Common myeloid progenitor, CD34-positive (primary cell): Measurements from ENCODE around the gene PTPRN2.
A peak's percentile ranks its signal among the peaks of the same experiment; 100 is the strongest.

Experiments used
- CTCF ChIA-PET: fragments of 350-600 bp; sonication (Branson Sonifier 250); formaldehyde crosslinking; loops from one replicate; lab custom pipeline; 2021; ENCODE audit warnings: antibody characterized with exemption; lab: Charles Lee
- POLR2A ChIA-PET: fragments of 350-600 bp; sonication (Branson Sonifier 250); formaldehyde crosslinking; loops from one replicate; lab custom pipeline; 2021; ENCODE audit warnings: antibody characterized with exemption; lab: Charles Lee
- DNase-seq, 3 donors: peaks; one replicate each; pipeline versions ENCODE4 v3.0.0 to v3.0.0-alpha.2; 2013
- H3K27ac ChIP-seq, 2 experiments: 1 replicate in 1 of 2; 2 replicates in 1 of 2; pipeline ENCODE4 v1.7.0; 2013; ENCODE audit warnings: inconsistent platforms in 2 of 2, low read length in 2 of 2, mild to moderate bottlenecking in 2 of 2, low read depth in 1 of 2, moderate library complexity in 1 of 2; ENCODE audit not compliant: severe bottlenecking in 2 of 2, insufficient read depth in 1 of 2, poor library complexity in 1 of 2
- H3K27me3 ChIP-seq, 5 experiments: replicated peaks in 2 of 5; 1 replicate in 3 of 5; 2 replicates in 2 of 5; pipeline versions ENCODE4 v1.6.1 to v1.7.0; 2013; ENCODE audit warnings: low read length in 4 of 5, mild to moderate bottlenecking in 2 of 5, moderate library complexity in 2 of 5, inconsistent platforms in 1 of 5; ENCODE audit not compliant: insufficient read depth in 5 of 5, control insufficient read depth in 4 of 5
- H3K36me3 ChIP-seq, 4 experiments: 1 replicate in 2 of 4; 2 replicates in 2 of 4; pipeline versions ENCODE4 v1.6.1 to v1.7.0; 2013; ENCODE audit warnings: low read length in 3 of 4, control low read depth in 1 of 4, mild to moderate bottlenecking in 1 of 4; ENCODE audit not compliant: control insufficient read depth in 4 of 4, insufficient read depth in 4 of 4
- H3K4me1 ChIP-seq, 4 experiments: 1 replicate in 3 of 4; 2 replicates in 1 of 4; pipeline versions ENCODE4 v1.6.1 to v1.7.1; 2013; ENCODE audit warnings: low read length in 3 of 4, mild to moderate bottlenecking in 3 of 4, control low read depth in 1 of 4, inconsistent platforms in 1 of 4, moderate library complexity in 1 of 4; ENCODE audit not compliant: control insufficient read depth in 4 of 4, insufficient read depth in 4 of 4; ENCODE audit errors: control extremely low read depth in 1 of 4
- H3K4me3 ChIP-seq, 7 experiments: 1 replicate in 4 of 7; 2 replicates in 3 of 7; pipeline versions ENCODE4 v1.5.1 to v1.7.0; 2013; ENCODE audit warnings: mild to moderate bottlenecking in 7 of 7, low read length in 6 of 7, moderate library complexity in 6 of 7, inconsistent platforms in 2 of 7, low read depth in 2 of 7, control low read depth in 1 of 7; ENCODE audit not compliant: insufficient read depth in 4 of 7, control insufficient read depth in 1 of 7; ENCODE audit errors: extremely low read depth in 1 of 7
- H3K9me3 ChIP-seq, 5 experiments: 1 replicate in 4 of 5; 2 replicates in 1 of 5; pipeline versions ENCODE4 v1.6.1 to v1.7.1; 2013; ENCODE audit warnings: low read length in 4 of 5, mild to moderate bottlenecking in 2 of 5, inconsistent platforms in 1 of 5, low read depth in 1 of 5, moderate library complexity in 1 of 5; ENCODE audit not compliant: control insufficient read depth in 4 of 5, insufficient read depth in 2 of 5; ENCODE audit errors: control extremely low read depth in 1 of 5
- WGBS: methylation state at CpG from one replicate; pipeline ENCODE4 v1.1.5; 2013; ENCODE audit not compliant: insufficient coverage; 5-methylcytosine and 5-hydroxymethylcytosine counted together

Gene PTPRN2

GRCh38 chr7:158475036-158475678 is 112.5 kb downstream of the PTPRN2 start:
- H3K9me3 ChIP-seq: no peaks in the 10 kb centered on the region
- WGBS: 95% methylated on average over 15 of the region's 22 CpGs
- no peak overlapping the region for H3K4me3 ChIP-seq
- H3K27ac ChIP-seq: no peak overlapping the region
- no peak for DNase-seq
- POLR2A ChIA-PET: no interaction called here
- CTCF ChIA-PET: no interaction called here
- no peaks in the 10 kb centered on the region for H3K36me3 ChIP-seq
- peaks cover 0 to 32% (median 7%) of the 10 kb centered on the region in 5 experiments for H3K27me3 ChIP-seq
- H3K4me1 ChIP-seq: peaks cover 0 to 7% (median 2%) of the 10 kb centered on the region in 4 experiments

DNA sequence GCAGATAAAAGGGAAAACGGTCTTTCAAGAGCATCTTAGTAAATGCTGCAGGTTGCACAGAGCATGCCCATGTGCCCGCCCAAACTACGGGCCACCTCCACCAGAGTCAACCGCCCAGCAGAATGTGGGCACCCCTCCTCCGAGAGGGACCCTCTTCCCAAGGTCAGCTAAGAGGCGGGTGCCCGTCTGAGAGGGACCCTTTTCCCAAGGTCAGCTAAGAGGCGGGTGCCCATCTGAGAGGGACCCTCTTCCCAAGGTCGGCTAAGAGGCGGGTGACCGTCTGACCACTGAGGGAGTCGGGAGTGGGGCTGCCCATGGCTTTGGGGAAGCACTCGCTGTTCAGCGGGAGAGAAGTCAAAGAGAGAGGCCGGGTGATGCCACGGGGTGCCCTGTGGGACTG is 113.1 kb downstream of the PTPRN2 start:
- H3K36me3 ChIP-seq: no peaks in the 10 kb centered on the region
- no peak overlapping the region for H3K4me3 ChIP-seq
- H3K27ac ChIP-seq: no peak overlapping the region
- no peaks in the 10 kb centered on the region for H3K9me3 ChIP-seq
- peaks cover 0 to 29% (median 7%) of the 10 kb centered on the region in 5 experiments for H3K27me3 ChIP-seq
- WGBS: 80% methylated on average over 16 of the region's 16 CpGs
- ChIA-PET POLR2A (no interaction called here), CTCF (no interaction called here)
- peaks cover 0 to 7% (median 2%) of the 10 kb centered on the region in 4 experiments for H3K4me1 ChIP-seq
- no peak for DNase-seq

DNA sequence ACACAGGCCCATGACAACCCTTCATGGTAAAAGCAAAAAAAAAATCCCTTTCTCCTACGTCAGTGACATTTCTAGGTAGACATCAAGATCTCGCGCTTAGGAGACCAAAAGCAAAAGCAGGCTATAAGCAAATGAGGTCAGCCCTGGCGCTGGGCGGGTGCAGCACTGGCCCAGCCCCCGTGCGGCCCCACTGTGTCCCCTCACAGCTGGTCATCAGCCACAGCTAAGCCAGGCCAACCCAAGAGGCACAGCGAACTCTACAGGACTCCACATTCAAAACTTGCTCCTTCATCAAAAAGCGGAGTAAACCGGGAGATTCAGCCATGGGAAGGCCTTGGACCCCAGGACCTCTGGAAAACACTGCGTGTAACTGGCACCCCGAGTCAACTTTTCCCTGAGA is 113.7 kb downstream of the PTPRN2 start:
- DNase-seq: no peak
- Histone ChIP-seq H3K27me3 (peaks cover 0 to 32% (median 7%) of the 10 kb centered on the region in 5 experiments), H3K9me3 (no peaks in the 10 kb centered on the region), H3K27ac (no peak overlapping the region), H3K4me1 (peaks cover 0 to 7% (median 2%) of the 10 kb centered on the region in 4 experiments), H3K36me3 (no peaks in the 10 kb centered on the region), H3K4me3 (no peak overlapping the region)
- ChIA-PET CTCF (no interaction called here), POLR2A (no interaction called here)
- 97% methylated on average over 12 of the region's 12 CpGs for WGBS

DNA sequence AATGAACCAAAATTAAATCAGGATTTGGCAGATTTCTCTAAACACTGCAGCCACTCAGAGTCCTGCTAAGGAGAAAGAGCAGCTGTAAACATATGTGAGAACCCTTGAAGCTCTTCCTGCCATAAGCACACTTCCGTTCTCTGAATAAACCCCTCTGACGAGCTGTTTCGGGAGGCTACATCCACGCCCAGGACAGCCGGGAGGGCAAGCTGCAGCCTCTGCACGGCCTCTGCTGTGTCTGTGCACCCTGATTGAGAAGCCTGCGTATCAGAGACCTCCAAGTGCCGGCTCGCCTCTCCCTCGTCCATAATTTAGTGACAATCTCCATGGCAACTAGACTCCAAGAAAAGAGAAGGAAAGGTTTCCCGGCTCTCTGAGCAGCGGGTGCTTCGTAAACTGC is 114.4 kb downstream of the PTPRN2 start:
- WGBS: 40% methylated on average over 12 of the region's 13 CpGs
- DNase-seq: no peak
- no peaks in the 10 kb centered on the region for H3K36me3 ChIP-seq
- CTCF ChIA-PET: no interaction called here
- peaks cover 0 to 9% (median 2%) of the 10 kb centered on the region in 4 experiments for H3K4me1 ChIP-seq
- POLR2A ChIA-PET: interaction anchor here (1.0 kb wide), 1 partner anchor 11 kb away, joined by 4 read pairs; no protein-coding TSS in a partner anchor
- no peaks in the 10 kb centered on the region for H3K9me3 ChIP-seq
- peak overlapping the region in 1 of 7 experiments; percentile 19 for H3K4me3 ChIP-seq
- H3K27ac ChIP-seq: no peak overlapping the region
- H3K27me3 ChIP-seq: peaks cover 0 to 39% (median 7%) of the 10 kb centered on the region in 5 experiments

GRCh38 chr7:158472596-158472995 is 115.0 kb downstream of the PTPRN2 start:
- peaks cover 0 to 9% (median 2%) of the 10 kb centered on the region in 4 experiments for H3K4me1 ChIP-seq
- H3K4me3 ChIP-seq: no peak overlapping the region
- H3K36me3 ChIP-seq: no peaks in the 10 kb centered on the region
- ChIA-PET CTCF (no interaction called here), POLR2A (interaction anchor here (1.0 kb wide), 1 partner anchor 10 kb away, joined by 4 read pairs; no protein-coding TSS in a partner anchor)
- H3K9me3 ChIP-seq: no peaks in the 10 kb centered on the region
- no peak overlapping the region for H3K27ac ChIP-seq
- peaks cover 0 to 42% (median 7%) of the 10 kb centered on the region in 5 experiments for H3K27me3 ChIP-seq
- WGBS: 97% methylated on average over 5 of the region's 11 CpGs
- DNase-seq: no peak

DNA sequence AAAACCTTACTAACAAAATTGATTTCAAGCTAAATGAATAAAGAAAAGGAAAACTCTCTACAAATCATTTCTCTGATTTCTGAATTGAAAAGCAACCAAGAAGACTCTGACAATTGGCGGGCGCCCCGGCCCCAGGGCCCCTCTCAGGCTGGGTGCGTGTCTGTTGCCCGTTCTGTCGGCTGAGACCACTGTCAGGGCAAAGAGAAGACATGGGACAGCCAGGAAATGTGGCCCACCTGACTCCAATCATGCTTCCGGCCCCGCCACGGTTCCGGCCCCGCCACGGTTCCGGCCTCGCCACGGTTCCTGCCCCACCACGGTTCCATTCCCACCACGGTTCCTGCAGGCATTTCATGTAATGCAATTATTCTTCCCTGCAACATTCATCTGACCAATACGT is 115.9 kb downstream of the PTPRN2 start:
- Histone ChIP-seq H3K27me3 (peaks cover 2 to 48% (median 5%) of the 10 kb centered on the region in 5 experiments), H3K36me3 (no peaks in the 10 kb centered on the region), H3K27ac (no peak overlapping the region), H3K4me1 (peaks cover 0 to 9% (median 2%) of the 10 kb centered on the region in 4 experiments), H3K9me3 (no peaks in the 10 kb centered on the region), H3K4me3 (no peak overlapping the region)
- WGBS: 97% methylated on average over 18 of the region's 18 CpGs
- ChIA-PET CTCF (no interaction called here), POLR2A (no interaction called here)
- no peak for DNase-seq

DNA sequence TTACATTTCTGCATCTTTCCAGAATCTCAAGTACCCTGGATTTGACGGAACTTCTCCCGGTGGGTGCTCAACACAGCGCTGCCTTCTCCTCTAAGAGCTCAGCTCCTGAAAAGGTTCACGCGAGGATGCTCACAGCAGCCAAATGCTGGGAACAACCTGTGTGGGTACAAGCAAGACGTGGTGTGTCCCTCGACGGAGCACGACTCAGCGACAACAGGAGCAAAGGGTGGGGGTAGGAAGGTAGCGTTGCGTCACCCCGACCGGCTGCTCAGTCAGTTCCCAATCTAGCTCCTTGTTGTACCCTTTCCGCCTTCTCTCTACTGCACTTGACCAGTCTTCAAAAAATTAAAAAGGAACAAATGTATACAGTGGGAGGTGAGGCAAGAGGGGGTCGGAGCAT is 117.3 kb downstream of the PTPRN2 start:
- WGBS: 71% methylated on average over 8 of the region's 16 CpGs
- H3K9me3 ChIP-seq: peaks cover 0 to 2% (median 0%) of the 10 kb centered on the region in 5 experiments
- peaks cover 0 to 9% (median 2%) of the 10 kb centered on the region in 4 experiments for H3K4me1 ChIP-seq
- CTCF ChIA-PET: no interaction called here
- peaks cover 2 to 42% (median 5%) of the 10 kb centered on the region in 5 experiments for H3K27me3 ChIP-seq
- DNase-seq: no peak
- POLR2A ChIA-PET: no interaction called here
- no peak overlapping the region for H3K27ac ChIP-seq
- no peak overlapping the region for H3K4me3 ChIP-seq
- H3K36me3 ChIP-seq: no peaks in the 10 kb centered on the region
